ENCODE measurements around the gene NREP.

Gene NREP

GRCh38 chr5:111756581-111757354, at the start of gene NREP:
Gene NREP (minus strand): TSS chr5:111757194. CDS start chr5:111755772, 1,422 bp downstream.
- no peaks in the 10 kb centered on the region for H3K36me3 ChIP-seq (ENCODE audit: control insufficient read depth in 1 of 2, insufficient read depth in 2 of 2, low read length in 2 of 2)
- no peaks in the 10 kb centered on the region for H3K9me3 ChIP-seq (ENCODE audit: control insufficient read depth in 1 of 2, low read length in 2 of 2)
- no peaks in the 10 kb centered on the region for H3K27me3 ChIP-seq (ENCODE audit: low read depth, low read length)
- peak within 1 kb of the TSS; percentile 77 for H3K27ac ChIP-seq (ENCODE audit: low read length)
- H3K4me3 ChIP-seq (ENCODE audit: low read depth in 1 of 2, low read length in 2 of 2): peak within 1 kb of the TSS; percentile 79 to 89
- H3K4me1 ChIP-seq (ENCODE audit: control insufficient read depth in 1 of 2, insufficient read depth in 2 of 2, low read length in 2 of 2): peaks cover 6 to 10% of the 10 kb centered on the region in 2 donors

GRCh38 chr5:111806753-111807152, 49.8 kb upstream of the NREP start:
- H3K9me3 ChIP-seq (ENCODE audit: control insufficient read depth in 1 of 2, low read length in 2 of 2): no peaks in the 10 kb centered on the region
- no peaks in the 10 kb centered on the region for H3K36me3 ChIP-seq (ENCODE audit: control insufficient read depth in 1 of 2, insufficient read depth in 2 of 2, low read length in 2 of 2)
- no peak overlapping the region for H3K4me3 ChIP-seq (ENCODE audit: low read depth in 1 of 2, low read length in 2 of 2)
- H3K4me1 ChIP-seq (ENCODE audit: control insufficient read depth in 1 of 2, insufficient read depth in 2 of 2, low read length in 2 of 2): no peaks in the 10 kb centered on the region
- H3K27me3 ChIP-seq (ENCODE audit: low read depth, low read length): no peaks in the 10 kb centered on the region
- no peak overlapping the region for H3K27ac ChIP-seq (ENCODE audit: low read length)

GRCh38 chr5:111806156-111806555, 49.2 kb upstream of the NREP start:
- no peak overlapping the region for H3K4me3 ChIP-seq (ENCODE audit: low read depth in 1 of 2, low read length in 2 of 2)
- no peaks in the 10 kb centered on the region for H3K36me3 ChIP-seq (ENCODE audit: control insufficient read depth in 1 of 2, insufficient read depth in 2 of 2, low read length in 2 of 2)
- no peaks in the 10 kb centered on the region for H3K9me3 ChIP-seq (ENCODE audit: control insufficient read depth in 1 of 2, low read length in 2 of 2)
- H3K27me3 ChIP-seq (ENCODE audit: low read depth, low read length): no peaks in the 10 kb centered on the region
- H3K27ac ChIP-seq (ENCODE audit: low read length): no peak overlapping the region
- H3K4me1 ChIP-seq (ENCODE audit: control insufficient read depth in 1 of 2, insufficient read depth in 2 of 2, low read length in 2 of 2): no peaks in the 10 kb centered on the region

- Histone ChIP-seq H3K36me3 (ENCODE audit: control insufficient read depth in 1 of 2, insufficient read depth in 2 of 2, low read length in 2 of 2) (no peaks in the 10 kb centered on the region), H3K27me3 (ENCODE audit: low read depth, low read length) (no peaks in the 10 kb centered on the region), H3K9me3 (ENCODE audit: control insufficient read depth in 1 of 2, low read length in 2 of 2) (no peaks in the 10 kb centered on the region), H3K27ac (ENCODE audit: low read length) (no peak overlapping the region), H3K4me1 (ENCODE audit: control insufficient read depth in 1 of 2, insufficient read depth in 2 of 2, low read length in 2 of 2) (no peaks in the 10 kb centered on the region), H3K4me3 (ENCODE audit: low read depth in 1 of 2, low read length in 2 of 2) (no peak overlapping the region)
Measured at GRCh38 chr5:111805071-111805470, 48.1 kb upstream of the NREP start.

GRCh38 chr5:111800351-111800750, 43.4 kb upstream of the NREP start:
- no peaks in the 10 kb centered on the region for H3K4me1 ChIP-seq (ENCODE audit: control insufficient read depth in 1 of 2, insufficient read depth in 2 of 2, low read length in 2 of 2)
- H3K9me3 ChIP-seq (ENCODE audit: control insufficient read depth in 1 of 2, low read length in 2 of 2): no peaks in the 10 kb centered on the region
- H3K36me3 ChIP-seq (ENCODE audit: control insufficient read depth in 1 of 2, insufficient read depth in 2 of 2, low read length in 2 of 2): no peaks in the 10 kb centered on the region
- no peak overlapping the region for H3K27ac ChIP-seq (ENCODE audit: low read length)
- no peaks in the 10 kb centered on the region for H3K27me3 ChIP-seq (ENCODE audit: low read depth, low read length)
- H3K4me3 ChIP-seq (ENCODE audit: low read depth in 1 of 2, low read length in 2 of 2): no peak overlapping the region

- no peak overlapping the region for H3K4me3 ChIP-seq (ENCODE audit: low read depth in 1 of 2, low read length in 2 of 2)
- H3K36me3 ChIP-seq (ENCODE audit: control insufficient read depth in 1 of 2, insufficient read depth in 2 of 2, low read length in 2 of 2): no peaks in the 10 kb centered on the region
- H3K27me3 ChIP-seq (ENCODE audit: low read depth, low read length): no peaks in the 10 kb centered on the region
- H3K4me1 ChIP-seq (ENCODE audit: control insufficient read depth in 1 of 2, insufficient read depth in 2 of 2, low read length in 2 of 2): no peaks in the 10 kb centered on the region
- H3K9me3 ChIP-seq (ENCODE audit: control insufficient read depth in 1 of 2, low read length in 2 of 2): no peaks in the 10 kb centered on the region
- H3K27ac ChIP-seq (ENCODE audit: low read length): no peak overlapping the region
Measured at GRCh38 chr5:111795142-111795541, 38.1 kb upstream of the NREP start.

- no peaks in the 10 kb centered on the region for H3K4me1 ChIP-seq (ENCODE audit: control insufficient read depth in 1 of 2, insufficient read depth in 2 of 2, low read length in 2 of 2)
- H3K36me3 ChIP-seq (ENCODE audit: control insufficient read depth in 1 of 2, insufficient read depth in 2 of 2, low read length in 2 of 2): no peaks in the 10 kb centered on the region
- H3K27me3 ChIP-seq (ENCODE audit: low read depth, low read length): no peaks in the 10 kb centered on the region
- H3K27ac ChIP-seq (ENCODE audit: low read length): no peak overlapping the region
- no peaks in the 10 kb centered on the region for H3K9me3 ChIP-seq (ENCODE audit: control insufficient read depth in 1 of 2, low read length in 2 of 2)
- H3K4me3 ChIP-seq (ENCODE audit: low read depth in 1 of 2, low read length in 2 of 2): no peak overlapping the region
Measured at GRCh38 chr5:111792471-111793058, 35.6 kb upstream of the NREP start.

GRCh38 chr5:111790295-111790694, 33.3 kb upstream of the NREP start:
- no peak overlapping the region for H3K4me3 ChIP-seq (ENCODE audit: low read depth in 1 of 2, low read length in 2 of 2)
- no peak overlapping the region for H3K27ac ChIP-seq (ENCODE audit: low read length)
- H3K9me3 ChIP-seq (ENCODE audit: control insufficient read depth in 1 of 2, low read length in 2 of 2): no peaks in the 10 kb centered on the region
- H3K36me3 ChIP-seq (ENCODE audit: control insufficient read depth in 1 of 2, insufficient read depth in 2 of 2, low read length in 2 of 2): no peaks in the 10 kb centered on the region
- no peaks in the 10 kb centered on the region for H3K4me1 ChIP-seq (ENCODE audit: control insufficient read depth in 1 of 2, insufficient read depth in 2 of 2, low read length in 2 of 2)
- no peaks in the 10 kb centered on the region for H3K27me3 ChIP-seq (ENCODE audit: low read depth, low read length)

GRCh38 chr5:111787006-111787405, 30.0 kb upstream of the NREP start:
- no peaks in the 10 kb centered on the region for H3K4me1 ChIP-seq (ENCODE audit: control insufficient read depth in 1 of 2, insufficient read depth in 2 of 2, low read length in 2 of 2)
- no peaks in the 10 kb centered on the region for H3K36me3 ChIP-seq (ENCODE audit: control insufficient read depth in 1 of 2, insufficient read depth in 2 of 2, low read length in 2 of 2)
- H3K27ac ChIP-seq (ENCODE audit: low read length): no peak overlapping the region
- no peaks in the 10 kb centered on the region for H3K27me3 ChIP-seq (ENCODE audit: low read depth, low read length)
- no peak overlapping the region for H3K4me3 ChIP-seq (ENCODE audit: low read depth in 1 of 2, low read length in 2 of 2)
- H3K9me3 ChIP-seq (ENCODE audit: control insufficient read depth in 1 of 2, low read length in 2 of 2): no peaks in the 10 kb centered on the region

- H3K9me3 ChIP-seq (ENCODE audit: control insufficient read depth in 1 of 2, low read length in 2 of 2): no peaks in the 10 kb centered on the region
- no peaks in the 10 kb centered on the region for H3K27me3 ChIP-seq (ENCODE audit: low read depth, low read length)
- no peaks in the 10 kb centered on the region for H3K36me3 ChIP-seq (ENCODE audit: control insufficient read depth in 1 of 2, insufficient read depth in 2 of 2, low read length in 2 of 2)
- H3K4me1 ChIP-seq (ENCODE audit: control insufficient read depth in 1 of 2, insufficient read depth in 2 of 2, low read length in 2 of 2): peaks cover 0 to 8% of the 10 kb centered on the region in 2 donors
- no peak overlapping the region for H3K27ac ChIP-seq (ENCODE audit: low read length)
- H3K4me3 ChIP-seq (ENCODE audit: low read depth in 1 of 2, low read length in 2 of 2): no peak overlapping the region
Measured at GRCh38 chr5:111784491-111785181, 27.6 kb upstream of the NREP start.

- no peak overlapping the region for H3K4me3 ChIP-seq (ENCODE audit: low read depth in 1 of 2, low read length in 2 of 2)
- H3K27ac ChIP-seq (ENCODE audit: low read length): no peak overlapping the region
Measured at GRCh38 chr5:111783537-111783936, 26.5 kb upstream of the NREP start.

More at GRCh38 chr5:111783537-111783936, 26.5 kb upstream of the NREP start:
- Histone ChIP-seq H3K27me3 (ENCODE audit: low read depth, low read length) (no peaks in the 10 kb centered on the region), H3K4me1 (ENCODE audit: control insufficient read depth in 1 of 2, insufficient read depth in 2 of 2, low read length in 2 of 2) (peaks cover 0 to 13% of the 10 kb centered on the region in 2 donors), H3K9me3 (ENCODE audit: control insufficient read depth in 1 of 2, low read length in 2 of 2) (no peaks in the 10 kb centered on the region), H3K36me3 (ENCODE audit: control insufficient read depth in 1 of 2, insufficient read depth in 2 of 2, low read length in 2 of 2) (no peaks in the 10 kb centered on the region)
